ENCODE measurements around the gene DCAF8L2.

DCAF8L2 gene

GRCh38 chrX:27797575-27797974, 207.4 kb downstream of the DCAF8L2 start:
- H3K4me3 ChIP-seq (replicated peaks; ENCODE audit: low read depth, low read length): no peak overlapping the region
- no peak for TF ChIP-seq CTCF (IDR thresholded peaks at IDR 0.05; ENCODE audit: low read length, missing control alignments)
- no peak for DNase-seq (ENCODE audit: low read depth)
